WTC11 (cell line): ENCODE data around the gene ZNF878. TPM values are rescaled to one million over a fixed set of nuclear protein-coding genes. Genes with fewer than 3 reads are reported as not detected.

ENCODE experiments used
- ATAC-seq: fragments of 200-7000 bp; cut with Tn5 transposase; 2 replicates; pipeline ENCODE4 v1.10.0; 2021; ENCODE audit warnings: mild to moderate bottlenecking, moderate library complexity
- CTCF ChIA-PET: fragments of 300-600 bp; sonication (Branson Sonifier 250); formaldehyde crosslinking; loops from one replicate; lab custom pipeline; 2021; ENCODE audit warnings: antibody characterized with exemption; lab: Charles Lee
- POLR2A ChIA-PET: fragments of 350-600 bp; sonication (Branson Sonifier 250); formaldehyde crosslinking; loops from one replicate; lab custom pipeline; 2021; ENCODE audit warnings: antibody characterized with exemption; lab: Charles Lee
- DNase-seq: peaks from one replicate; pipeline ENCODE4 v3.0.0; 2021; ENCODE audit warnings: low spot score
- H3K27ac Mint-ChIP-seq: 2 replicates; pipeline ENCODE4 v1.8.0; 2021; ENCODE audit warnings: mixed read lengths
- H3K27me3 Mint-ChIP-seq: 2 replicates; pipeline ENCODE4 v1.8.0; 2021; ENCODE audit warnings: low read depth, mild to moderate bottlenecking, moderate library complexity, mixed read lengths
- H3K36me3 Mint-ChIP-seq: 2 replicates; pipeline ENCODE4 v1.8.0; 2021; ENCODE audit warnings: mixed read lengths
- H3K4me1 Mint-ChIP-seq: 2 replicates; pipeline ENCODE4 v1.8.0; 2022; ENCODE audit warnings: mixed read lengths
- H3K4me3 Mint-ChIP-seq: 2 replicates; pipeline ENCODE4 v1.8.0; 2021; ENCODE audit warnings: mild to moderate bottlenecking, moderate library complexity, mixed read lengths
- H3K9me3 Mint-ChIP-seq: 2 replicates; pipeline ENCODE4 v1.8.0; 2021; ENCODE audit warnings: mixed read lengths
- ATF1 ChIP-seq: sonication (generic); formaldehyde crosslinking; IDR thresholded peaks from 2 replicates; pipeline ENCODE4 v1.8.1; 2023; ENCODE audit warnings: mild to moderate bottlenecking, moderate library complexity, missing genetic modification reagents
- EMX1 ChIP-seq: fragments of 250-450 bp; sonication (Bioruptor Pico); IDR thresholded peaks from 2 replicates; pipeline ENCODE4 v1.8.0; 2021; ENCODE audit warnings: mild to moderate bottlenecking
- FOXJ3 ChIP-seq: sonication (generic); formaldehyde crosslinking; IDR thresholded peaks from 2 replicates; pipeline ENCODE4 v1.9.0; 2021; ENCODE audit warnings: missing genetic modification reagents, mild to moderate bottlenecking, borderline replicate concordance
- FOXK1 ChIP-seq: sonication (generic); formaldehyde crosslinking; IDR thresholded peaks from 2 replicates; pipeline ENCODE4 v1.8.0; 2022; ENCODE audit warnings: mild to moderate bottlenecking, moderate library complexity, missing genetic modification reagents
- GTF2I ChIP-seq: fragments of 250-450 bp; sonication (Bioruptor Pico); conservative IDR thresholded peaks from 2 replicates; pipeline ENCODE4 v1.4.0; 2021; ENCODE audit warnings: mild to moderate bottlenecking
- HMGA2 ChIP-seq: fragments of 250-450 bp; sonication (Bioruptor Pico); IDR thresholded peaks from 2 replicates; pipeline ENCODE4 v1.4.0; 2021; ENCODE audit warnings: mild to moderate bottlenecking, moderate library complexity
- IRF1 ChIP-seq: sonication (generic); formaldehyde crosslinking; IDR thresholded peaks from 2 replicates; pipeline ENCODE4 v1.8.0; 2023; ENCODE audit warnings: missing genetic modification reagents
- TEAD1 ChIP-seq: sonication (generic); formaldehyde crosslinking; IDR thresholded peaks from 2 replicates; pipeline ENCODE4 v1.8.0; 2022; ENCODE audit warnings: mild to moderate bottlenecking, missing genetic modification reagents
- USF1 ChIP-seq: sonication (generic); formaldehyde crosslinking; IDR thresholded peaks from 2 replicates; pipeline ENCODE4 v1.8.0; 2022; ENCODE audit warnings: mild to moderate bottlenecking, missing genetic modification reagents
- ZNF219 ChIP-seq: sonication (generic); formaldehyde crosslinking; IDR thresholded peaks from 2 replicates; pipeline ENCODE4 v1.8.0; 2023; ENCODE audit warnings: missing genetic modification reagents, mild to moderate bottlenecking, borderline replicate concordance
- ZNF232 ChIP-seq: sonication (generic); formaldehyde crosslinking; IDR thresholded peaks from 2 replicates; pipeline ENCODE4 v1.8.0; 2022; ENCODE audit warnings: mild to moderate bottlenecking, missing genetic modification reagents
- ZNF317 ChIP-seq: sonication (generic); formaldehyde crosslinking; IDR thresholded peaks from 2 replicates; pipeline ENCODE4 v1.8.1; 2023; ENCODE audit warnings: low read depth, mild to moderate bottlenecking, moderate library complexity, missing genetic modification reagents, borderline replicate concordance
- total RNA-seq: library from RNA; stranded (reverse); gene quantifications from 3 replicates; pipeline ENCODE4 v1.2.3, GENCODE V29; 2021
- TF ChIP-seq, protein P1 (sequence below): fragments of 250-450 bp; sonication (Bioruptor Pico); IDR thresholded peaks from 2 replicates; pipeline ENCODE4 v1.9.0; 2021; ENCODE audit warnings: moderate library complexity, mild to moderate bottlenecking, inconsistent platforms, borderline replicate concordance
- TF ChIP-seq, protein P2 (sequence below): sonication (generic); formaldehyde crosslinking; conservative IDR thresholded peaks from 2 replicates; pipeline ENCODE4 v1.8.1; 2023; ENCODE audit warnings: mild to moderate bottlenecking, low read depth, missing genetic modification reagents, moderate library complexity
- TF ChIP-seq, protein P3 (sequence below): fragments of 200-600 bp; IDR thresholded peaks from 2 replicates; pipeline ENCODE4 v1.8.0; 2022; ENCODE audit warnings: antibody characterized with exemption

The ZNF878 gene
- total RNA-seq, 1 experiment from 2014 or later: 12.5 TPM

GRCh38 chr19:12015753-12016116 lies 37.0 kb downstream of the ZNF878 start:
- peaks cover 63% of the 10 kb centered on the region for H3K9me3 Mint-ChIP-seq
- peaks cover under 1% of the 10 kb centered on the region for H3K4me1 Mint-ChIP-seq
- H3K36me3 Mint-ChIP-seq: peaks cover 85% of the 10 kb centered on the region
- TF ChIP-seq, protein P1, sequence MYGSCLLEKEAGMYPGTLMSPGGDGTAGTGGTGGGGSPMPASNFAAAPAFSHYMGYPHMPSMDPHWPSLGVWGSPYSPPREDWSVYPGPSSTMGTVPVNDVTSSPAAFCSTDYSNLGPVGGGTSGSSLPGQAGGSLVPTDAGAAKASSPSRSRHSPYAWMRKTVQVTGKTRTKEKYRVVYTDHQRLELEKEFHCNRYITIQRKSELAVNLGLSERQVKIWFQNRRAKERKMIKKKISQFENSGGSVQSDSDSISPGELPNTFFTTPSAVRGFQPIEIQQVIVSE (CRISPR knock-in tag): no peak
- TF ChIP-seq ATF1 (CRISPR knock-in tag) (no peak), ZNF317 (CRISPR knock-in tag) (no peak), USF1 (CRISPR knock-in tag) (no peak)
- ChIA-PET POLR2A (no interaction called here), CTCF (no interaction called here)
- no peak overlapping the region for H3K27ac Mint-ChIP-seq
- H3K27me3 Mint-ChIP-seq: peaks cover 9% of the 10 kb centered on the region
- DNase-seq: no peak
- H3K4me3 Mint-ChIP-seq: no peak overlapping the region
- ATAC-seq: no peak

- H3K27ac Mint-ChIP-seq: no peak overlapping the region
- H3K4me1 Mint-ChIP-seq: peaks cover 6% of the 10 kb centered on the region
- no peak for DNase-seq
- ATAC-seq: no peak
- ChIA-PET CTCF (no interaction called here), POLR2A (no interaction called here)
- H3K36me3 Mint-ChIP-seq: peaks cover 87% of the 10 kb centered on the region
- H3K27me3 Mint-ChIP-seq: peaks cover 9% of the 10 kb centered on the region
- H3K9me3 Mint-ChIP-seq: peaks cover 60% of the 10 kb centered on the region
- TF ChIP-seq ZNF232 (CRISPR knock-in tag): no peak
- TF ChIP-seq FOXK1 (CRISPR knock-in tag): no peak
- no peak for TF ChIP-seq FOXJ3
- no peak overlapping the region for H3K4me3 Mint-ChIP-seq
Observed at GRCh38 chr19:12015015-12015752, 37.6 kb downstream of the ZNF878 start.

DNA sequence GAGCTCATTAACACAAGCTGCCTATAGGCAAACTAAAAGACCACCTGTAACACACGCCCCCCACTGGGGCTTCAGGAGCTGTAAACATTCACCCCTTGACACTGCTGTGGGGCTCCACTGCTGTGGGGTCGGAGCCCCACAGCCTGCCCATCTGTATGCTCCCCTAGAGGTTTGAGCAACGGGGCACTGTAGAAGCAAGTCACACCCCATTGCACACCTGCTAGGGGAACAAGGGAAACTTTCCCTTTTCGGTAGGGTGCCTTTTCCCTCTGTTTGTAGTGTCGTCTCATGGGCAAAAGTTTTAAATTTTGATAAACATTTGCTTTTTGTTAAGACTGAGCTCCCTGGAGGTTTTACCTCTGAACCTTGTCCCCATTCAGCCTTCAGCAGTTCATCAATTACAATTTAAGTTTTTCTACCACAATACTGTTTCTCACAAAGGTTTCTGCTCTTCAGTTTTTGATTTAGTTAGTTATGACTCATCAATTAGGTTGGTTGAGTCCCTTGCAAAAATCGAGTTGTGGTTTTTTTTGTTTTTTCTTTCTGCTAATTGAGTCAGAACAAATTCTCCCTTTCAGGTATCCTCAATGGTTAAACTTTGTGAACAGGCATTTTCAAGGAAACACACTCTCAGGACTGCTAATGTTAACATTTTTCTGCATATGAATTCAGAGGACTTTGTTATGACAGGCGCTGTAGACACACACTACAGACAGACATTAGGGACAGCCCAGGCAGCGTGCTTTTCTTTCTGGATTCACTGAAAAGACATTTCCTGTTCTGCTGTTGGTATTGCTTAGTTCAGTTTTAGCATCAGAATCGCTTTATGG lies 52.4 kb downstream of the ZNF878 start:
- no peaks in the 10 kb centered on the region for H3K27me3 Mint-ChIP-seq
- ATAC-seq: no peak
- no peak overlapping the region for H3K27ac Mint-ChIP-seq
- ChIA-PET POLR2A (interaction anchor here (0.7 kb wide), 1 partner anchor 44 kb away, joined by 4 read pairs; no protein-coding TSS in a partner anchor), CTCF (interaction anchor here (0.7 to 2.3 kb wide), 6 partner anchors 12 to 91 kb away, joined by 3 to 15 read pairs (median 4); no protein-coding TSS in a partner anchor)
- H3K4me1 Mint-ChIP-seq: peaks cover 14% of the 10 kb centered on the region
- DNase-seq: no peak
- TF ChIP-seq EMX1 (CRISPR knock-in tag) (no peak), ZNF219 (CRISPR knock-in tag) (no peak), TEAD1 (CRISPR knock-in tag) (no peak), GTF2I (CRISPR knock-in tag) (no peak), HMGA2 (CRISPR knock-in tag) (no peak), IRF1 (CRISPR knock-in tag) (no peak)
- TF ChIP-seq, protein P2, sequence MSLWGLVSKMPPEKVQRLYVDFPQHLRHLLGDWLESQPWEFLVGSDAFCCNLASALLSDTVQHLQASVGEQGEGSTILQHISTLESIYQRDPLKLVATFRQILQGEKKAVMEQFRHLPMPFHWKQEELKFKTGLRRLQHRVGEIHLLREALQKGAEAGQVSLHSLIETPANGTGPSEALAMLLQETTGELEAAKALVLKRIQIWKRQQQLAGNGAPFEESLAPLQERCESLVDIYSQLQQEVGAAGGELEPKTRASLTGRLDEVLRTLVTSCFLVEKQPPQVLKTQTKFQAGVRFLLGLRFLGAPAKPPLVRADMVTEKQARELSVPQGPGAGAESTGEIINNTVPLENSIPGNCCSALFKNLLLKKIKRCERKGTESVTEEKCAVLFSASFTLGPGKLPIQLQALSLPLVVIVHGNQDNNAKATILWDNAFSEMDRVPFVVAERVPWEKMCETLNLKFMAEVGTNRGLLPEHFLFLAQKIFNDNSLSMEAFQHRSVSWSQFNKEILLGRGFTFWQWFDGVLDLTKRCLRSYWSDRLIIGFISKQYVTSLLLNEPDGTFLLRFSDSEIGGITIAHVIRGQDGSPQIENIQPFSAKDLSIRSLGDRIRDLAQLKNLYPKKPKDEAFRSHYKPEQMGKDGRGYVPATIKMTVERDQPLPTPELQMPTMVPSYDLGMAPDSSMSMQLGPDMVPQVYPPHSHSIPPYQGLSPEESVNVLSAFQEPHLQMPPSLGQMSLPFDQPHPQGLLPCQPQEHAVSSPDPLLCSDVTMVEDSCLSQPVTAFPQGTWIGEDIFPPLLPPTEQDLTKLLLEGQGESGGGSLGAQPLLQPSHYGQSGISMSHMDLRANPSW (CRISPR knock-in tag): no peak
- TF ChIP-seq, protein P3, sequence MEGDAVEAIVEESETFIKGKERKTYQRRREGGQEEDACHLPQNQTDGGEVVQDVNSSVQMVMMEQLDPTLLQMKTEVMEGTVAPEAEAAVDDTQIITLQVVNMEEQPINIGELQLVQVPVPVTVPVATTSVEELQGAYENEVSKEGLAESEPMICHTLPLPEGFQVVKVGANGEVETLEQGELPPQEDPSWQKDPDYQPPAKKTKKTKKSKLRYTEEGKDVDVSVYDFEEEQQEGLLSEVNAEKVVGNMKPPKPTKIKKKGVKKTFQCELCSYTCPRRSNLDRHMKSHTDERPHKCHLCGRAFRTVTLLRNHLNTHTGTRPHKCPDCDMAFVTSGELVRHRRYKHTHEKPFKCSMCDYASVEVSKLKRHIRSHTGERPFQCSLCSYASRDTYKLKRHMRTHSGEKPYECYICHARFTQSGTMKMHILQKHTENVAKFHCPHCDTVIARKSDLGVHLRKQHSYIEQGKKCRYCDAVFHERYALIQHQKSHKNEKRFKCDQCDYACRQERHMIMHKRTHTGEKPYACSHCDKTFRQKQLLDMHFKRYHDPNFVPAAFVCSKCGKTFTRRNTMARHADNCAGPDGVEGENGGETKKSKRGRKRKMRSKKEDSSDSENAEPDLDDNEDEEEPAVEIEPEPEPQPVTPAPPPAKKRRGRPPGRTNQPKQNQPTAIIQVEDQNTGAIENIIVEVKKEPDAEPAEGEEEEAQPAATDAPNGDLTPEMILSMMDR: no peak
- H3K36me3 Mint-ChIP-seq: peaks cover 39% of the 10 kb centered on the region
- H3K9me3 Mint-ChIP-seq: 0 out of 2 replicates have a peak, but pooled peaks cover 3% of the 10 kb centered on the region
- H3K4me3 Mint-ChIP-seq: no peak overlapping the region
